B cell (primary cell): ENCODE measurements around the gene SMARCE1. TPM values are rescaled to one million over a fixed set of nuclear protein-coding genes. Genes with fewer than 3 reads are reported as not detected.

Experiments used
- ATAC-seq: fragments of 200-7000 bp; cut with Tn5 transposase; one replicate; pipeline ENCODE4 v1.10.0; 2021; ENCODE audit warnings: low read depth, mild to moderate bottlenecking, moderate number of reproducible peaks, moderate library complexity
- CTCF ChIA-PET: fragments of 350-600 bp; sonication (Branson Sonifier 250); formaldehyde crosslinking; loops from one replicate; lab custom pipeline; 2021; ENCODE audit warnings: antibody characterized with exemption, inconsistent platforms; lab: Charles Lee
- POLR2A ChIA-PET: fragments of 350-600 bp; sonication (Branson Sonifier 250); formaldehyde crosslinking; loops from one replicate; lab custom pipeline; 2021; ENCODE audit warnings: antibody characterized with exemption; lab: Charles Lee
- DNase-seq: peaks from one replicate; pipeline ENCODE4 v3.0.0; 2013
- H2AFZ ChIP-seq: 2 replicates; pipeline ENCODE4 v1.6.1; 2012; ENCODE audit warnings: mild to moderate bottlenecking, low read depth, low read length; ENCODE audit not compliant: insufficient read depth, poor library complexity, severe bottlenecking
- H3K27ac ChIP-seq, 2 donors: 1 replicate in 1 of 2; 2 replicates in 1 of 2; pipeline ENCODE4 v1.5.1; 2012 to 2013; ENCODE audit warnings: low read length in 2 of 2, mild to moderate bottlenecking in 2 of 2, moderate library complexity in 1 of 2
- H3K27me3 ChIP-seq, 4 experiments: fragments of 200-600 bp in 1 of 4; sonication (generic) in 1 of 4; replicated peaks in 1 of 4; 1 replicate in 2 of 4; 2 replicates in 2 of 4; pipeline versions ENCODE4 v1.6.1 to v1.7.0; 2013 to 2016; ENCODE audit warnings: low read length in 3 of 4, mild to moderate bottlenecking in 2 of 4, mixed read lengths in 1 of 4, moderate library complexity in 1 of 4; ENCODE audit not compliant: insufficient read depth in 4 of 4, control insufficient read depth in 3 of 4; ENCODE audit errors: control extremely low read depth in 1 of 4
- H3K36me3 ChIP-seq, 2 experiments: replicated peaks in 1 of 2; 1 replicate in 1 of 2; 2 replicates in 1 of 2; pipeline versions ENCODE4 v1.6.1 to v1.7.1; 2013; ENCODE audit warnings: low read length in 1 of 2; ENCODE audit not compliant: insufficient read depth in 2 of 2, control insufficient read depth in 1 of 2; ENCODE audit errors: control extremely low read depth in 1 of 2, extremely low read depth in 1 of 2
- H3K4me1 ChIP-seq, 2 donors: fragments of 200-600 bp in 1 of 2; sonication (generic) in 1 of 2; 1 replicate in 1 of 2; 2 replicates in 1 of 2; pipeline versions ENCODE4 v1.5.1 to v1.6.1; 2013 to 2017; ENCODE audit warnings: low read length in 2 of 2; ENCODE audit not compliant: control insufficient read depth in 2 of 2, insufficient read depth in 2 of 2
- H3K4me2 ChIP-seq: replicated peaks from 2 replicates; pipeline ENCODE3; 2012; ENCODE audit warnings: mild to moderate bottlenecking, low read depth, low read length; ENCODE audit not compliant: poor library complexity, severe bottlenecking
- H3K4me3 ChIP-seq, 5 experiments: fragments of 200-600 bp in 1 of 5; sonication (generic) in 1 of 5; 1 replicate in 3 of 5; 2 replicates in 2 of 5; pipeline versions ENCODE4 v1.5.1 to v1.7.0; 2011 to 2016; ENCODE audit warnings: low read length in 4 of 5, mild to moderate bottlenecking in 4 of 5, low read depth in 2 of 5, control low read depth in 1 of 5, moderate library complexity in 1 of 5; ENCODE audit not compliant: insufficient read depth in 1 of 5; ENCODE audit errors: control extremely low read depth in 1 of 5, extremely low read depth in 1 of 5
- H3K79me2 ChIP-seq: fragments of 200-600 bp; sonication (generic); one replicate; pipeline ENCODE4 v1.6.0; 2016; ENCODE audit warnings: low read length; ENCODE audit not compliant: control insufficient read depth, insufficient read depth
- H3K9ac ChIP-seq: fragments of 200-600 bp; sonication (generic); 2 replicates; pipeline ENCODE4 v1.6.1; 2017; ENCODE audit warnings: mild to moderate bottlenecking, low read length, moderate library complexity
- H3K9me3 ChIP-seq, 3 donors: one replicate each; pipeline versions ENCODE4 v1.6.1 to v1.7.1; 2013; ENCODE audit warnings: low read length in 2 of 3; ENCODE audit not compliant: control insufficient read depth in 2 of 3, insufficient read depth in 1 of 3; ENCODE audit errors: control extremely low read depth in 1 of 3
- H4K20me1 ChIP-seq: 2 replicates; pipeline ENCODE4 v1.6.0; 2012; ENCODE audit warnings: mild to moderate bottlenecking, low read length; ENCODE audit not compliant: insufficient read depth, control insufficient read depth, poor library complexity, severe bottlenecking
- H3K27ac Mint-ChIP-seq: one replicate; pipeline ENCODE4 v1.8.0; 2021; ENCODE audit warnings: mixed read lengths
- H3K27me3 Mint-ChIP-seq: one replicate; pipeline ENCODE4 v1.8.0; 2021; ENCODE audit warnings: mixed read lengths
- H3K4me1 Mint-ChIP-seq: one replicate; pipeline ENCODE4 v1.8.0; 2021; ENCODE audit warnings: mixed read lengths
- H3K4me3 Mint-ChIP-seq: one replicate; pipeline ENCODE4 v1.8.0; 2021; ENCODE audit warnings: mixed read lengths
- H3K9me3 Mint-ChIP-seq: one replicate; pipeline ENCODE4 v1.8.0; 2022; ENCODE audit warnings: mixed read lengths; ENCODE audit not compliant: insufficient read depth
- CTCF ChIP-seq: fragments of 200-600 bp; IDR thresholded peaks from one replicate; pipeline ENCODE4 v1.8.0; 2022; ENCODE audit warnings: antibody characterized with exemption, mild to moderate bottlenecking
- EZH2 ChIP-seq: IDR thresholded peaks from 2 replicates; pipeline ENCODE4 v1.6.1; 2012; ENCODE audit warnings: borderline replicate concordance, low read depth, mild to moderate bottlenecking, moderate library complexity, low read length; ENCODE audit not compliant: insufficient read depth, poor library complexity, severe bottlenecking
- WGBS: methylation state at CpG from one replicate; pipeline ENCODE4 v1.1.5; 2013; ENCODE audit warnings: missing lambda C conversion rate; ENCODE audit not compliant: insufficient coverage; 5-methylcytosine and 5-hydroxymethylcytosine counted together
- intact Hi-C: fragments of 100-400 bp; cut with micrococcal nuclease; formaldehyde crosslinking; loops from one replicate; pipeline ENCODE4 v1.10.0; 2022
- polyA plus RNA-seq: library from polyadenylated mRNA; depleted of rRNA; stranded (reverse); fragments of >200 nt; gene quantifications from 2 replicates; pipeline ENCODE4 v1.2.3, GENCODE V29; 2012
- total RNA-seq, 2 donors: library from RNA; stranded (reverse); fragments of 120-200 nt in 1 of 2; gene quantifications; 1 replicate in 1 of 2; 2 replicates in 1 of 2; pipeline versions ENCODE4 v1.2.3 to v1.2.4, GENCODE V29; 2013 to 2022

Gene SMARCE1
- total and polyA plus RNA-seq, 2 donors (not counting 1 experiment from before 2014, with no cell fraction given): 19.9 to 128 TPM

DNA sequence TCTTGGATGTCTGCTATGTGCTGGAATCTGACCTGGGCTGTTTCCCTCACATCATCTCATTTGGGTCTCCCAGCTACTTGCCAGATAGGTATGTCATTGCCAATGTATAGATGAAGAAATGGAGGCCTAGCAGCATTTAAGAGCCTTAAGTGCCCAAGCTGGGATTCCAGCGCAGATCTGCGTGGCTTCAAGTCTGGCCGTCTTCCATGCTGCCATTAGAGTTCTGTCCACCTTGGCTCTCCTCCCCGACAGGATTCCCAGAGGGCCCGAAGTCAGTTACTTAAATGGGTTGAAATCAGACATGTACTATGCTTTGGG lies 49.4 kb downstream of the SMARCE1 start:
- peaks cover 86% of the 10 kb centered on the region for H3K4me1 Mint-ChIP-seq
- H3K36me3 ChIP-seq: no peaks in the 10 kb centered on the region
- TF ChIP-seq CTCF (no peak), EZH2 (no peak)
- H3K27ac ChIP-seq: peak overlapping the region; percentile 92 to 96
- peaks cover 0 to 2% (median 0%) of the 10 kb centered on the region in 3 donors for H3K9me3 ChIP-seq
- H2AFZ ChIP-seq: peak overlapping the region; percentile 48
- WGBS: 72% methylated on average over 3 of the region's 5 CpGs
- H4K20me1 ChIP-seq: no peaks in the 10 kb centered on the region
- peak overlapping the region; percentile 87 for H3K27ac Mint-ChIP-seq
- H3K9ac ChIP-seq: peak overlapping the region; percentile 10
- H3K4me2 ChIP-seq: peak overlapping the region; percentile 59
- DNase-seq (no peak), ATAC-seq (no peak)
- H3K27me3 ChIP-seq: no peaks in the 10 kb centered on the region
- POLR2A ChIA-PET: interaction anchor here (1.0 to 2.8 kb wide), 8 partner anchors 8 to 276 kb away, joined by 3 to 26 read pairs (median 5); partner anchors contain the start of gene CCR7
- CTCF ChIA-PET: interaction anchor here (0.5 to 4.3 kb wide), 8 partner anchors 16 to 199 kb away, joined by 3 to 53 read pairs (median 7); no protein-coding TSS in a partner anchor
- H3K4me3 Mint-ChIP-seq: peak overlapping the region; percentile 52
- H3K79me2 ChIP-seq: no peaks in the 10 kb centered on the region
- H3K4me1 ChIP-seq: peaks cover 72 to 76% of the 10 kb centered on the region in 2 donors
- peaks cover 3% of the 10 kb centered on the region for H3K9me3 Mint-ChIP-seq
- peak overlapping the region in 3 of 5 experiments; percentile 12 to 37 (median 27) for H3K4me3 ChIP-seq
- no peaks in the 10 kb centered on the region for H3K27me3 Mint-ChIP-seq
- intact Hi-C loops: no loop called here

DNA sequence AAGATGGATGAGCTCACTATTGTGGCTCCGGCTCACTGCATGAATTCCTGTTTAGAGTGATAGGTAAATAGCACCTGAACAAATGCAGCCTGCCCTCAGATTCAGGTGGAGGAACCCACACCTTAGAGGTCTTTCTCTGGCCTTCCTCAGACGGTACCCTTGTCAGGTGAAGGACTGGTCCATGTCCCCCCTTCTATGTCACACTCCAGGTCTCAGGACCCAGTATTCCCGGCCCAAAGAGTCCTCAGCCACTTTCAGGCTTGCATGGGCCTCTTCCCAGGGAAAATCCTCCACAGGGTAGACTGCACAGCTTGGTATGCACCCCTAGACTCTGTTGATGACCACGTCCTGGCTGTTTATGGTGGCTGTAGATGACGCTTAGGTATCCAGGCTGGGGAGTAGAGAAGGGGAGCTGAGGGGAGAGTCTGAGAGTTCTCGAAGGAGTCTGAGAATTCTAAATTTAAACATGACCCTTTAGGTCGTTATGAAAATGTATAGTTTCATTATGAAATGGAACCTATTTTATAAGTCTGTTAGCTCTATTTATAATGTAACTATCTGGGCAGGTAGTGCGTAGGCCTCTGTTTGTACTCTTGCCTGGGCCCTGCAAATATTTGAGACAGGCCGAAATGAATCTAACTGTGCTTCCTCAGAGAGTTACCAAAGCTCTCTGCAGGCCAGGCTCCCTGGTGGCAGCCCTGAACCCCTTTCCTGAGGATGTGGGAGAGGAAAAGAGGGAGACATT lies 49.9 kb downstream of the SMARCE1 start:
- intact Hi-C loops: no loop called here
- no peaks in the 10 kb centered on the region for H3K36me3 ChIP-seq
- peak overlapping the region; percentile 52 for H3K4me3 Mint-ChIP-seq
- no peaks in the 10 kb centered on the region for H3K27me3 ChIP-seq
- H3K9me3 Mint-ChIP-seq: peaks cover 3% of the 10 kb centered on the region
- ATAC-seq (no peak), DNase-seq (no peak)
- peaks cover 0 to 2% (median 0%) of the 10 kb centered on the region in 3 donors for H3K9me3 ChIP-seq
- peak overlapping the region; percentile 59 for H3K4me2 ChIP-seq
- ChIA-PET POLR2A (interaction anchor here (0.6 to 2.8 kb wide), 6 partner anchors 8 to 36 kb away, joined by 3 to 26 read pairs (median 8); partner anchors contain the start of gene CCR7), CTCF (interaction anchor here (0.6 to 4.3 kb wide), 7 partner anchors 17 to 240 kb away, joined by 3 to 53 read pairs (median 9); no protein-coding TSS in a partner anchor)
- TF ChIP-seq CTCF: no peak
- TF ChIP-seq EZH2: no peak
- H3K27ac ChIP-seq: peak overlapping the region; percentile 92 to 96
- no peaks in the 10 kb centered on the region for H3K27me3 Mint-ChIP-seq
- 56% methylated on average over 7 of the region's 9 CpGs for WGBS
- no peaks in the 10 kb centered on the region for H3K79me2 ChIP-seq
- H2AFZ ChIP-seq: peak overlapping the region; percentile 48
- peaks cover 70 to 72% of the 10 kb centered on the region in 2 donors for H3K4me1 ChIP-seq
- peak overlapping the region; percentile 10 for H3K9ac ChIP-seq
- peaks cover 82% of the 10 kb centered on the region for H3K4me1 Mint-ChIP-seq
- peak overlapping the region in 1 of 5 experiments; percentile 17 for H3K4me3 ChIP-seq
- no peaks in the 10 kb centered on the region for H4K20me1 ChIP-seq
- peak overlapping the region; percentile 87 for H3K27ac Mint-ChIP-seq
